Adipocyte (in vitro differentiated cells): ENCODE results near the gene KNCN.
A peak's percentile ranks its signal among the peaks of the same experiment; 100 is the strongest.

ENCODE experiments used
- DNase-seq: peaks from one replicate; pipeline ENCODE4 v3.0.0-alpha.2; 2015; ENCODE audit warnings: low read depth
- H3K27me3 ChIP-seq: replicated peaks from 2 replicates; pipeline ENCODE4 v1.7.0; 2013; ENCODE audit warnings: mild to moderate bottlenecking, low read length, moderate library complexity; ENCODE audit not compliant: control insufficient read depth, insufficient read depth
- H3K36me3 ChIP-seq: 2 replicates; pipeline ENCODE4 v1.7.0; 2013; ENCODE audit warnings: low read length, mild to moderate bottlenecking, moderate library complexity; ENCODE audit not compliant: control insufficient read depth, insufficient read depth, severe bottlenecking
- H3K4me1 ChIP-seq: 2 replicates; pipeline ENCODE4 v1.7.0; 2013; ENCODE audit warnings: mild to moderate bottlenecking, low read length, moderate library complexity; ENCODE audit not compliant: control insufficient read depth, insufficient read depth
- H3K4me3 ChIP-seq: 2 replicates; pipeline ENCODE4 v1.7.0; 2013; ENCODE audit warnings: mild to moderate bottlenecking, low read length, moderate library complexity
- H3K9ac ChIP-seq: 2 replicates; pipeline ENCODE4 v1.7.0; 2013; ENCODE audit warnings: mild to moderate bottlenecking, low read length, moderate library complexity
- H3K9me3 ChIP-seq: 2 replicates; pipeline ENCODE4 v1.7.0; 2013; ENCODE audit warnings: mild to moderate bottlenecking, low read length, moderate library complexity; ENCODE audit not compliant: control insufficient read depth

Gene KNCN

DNA sequence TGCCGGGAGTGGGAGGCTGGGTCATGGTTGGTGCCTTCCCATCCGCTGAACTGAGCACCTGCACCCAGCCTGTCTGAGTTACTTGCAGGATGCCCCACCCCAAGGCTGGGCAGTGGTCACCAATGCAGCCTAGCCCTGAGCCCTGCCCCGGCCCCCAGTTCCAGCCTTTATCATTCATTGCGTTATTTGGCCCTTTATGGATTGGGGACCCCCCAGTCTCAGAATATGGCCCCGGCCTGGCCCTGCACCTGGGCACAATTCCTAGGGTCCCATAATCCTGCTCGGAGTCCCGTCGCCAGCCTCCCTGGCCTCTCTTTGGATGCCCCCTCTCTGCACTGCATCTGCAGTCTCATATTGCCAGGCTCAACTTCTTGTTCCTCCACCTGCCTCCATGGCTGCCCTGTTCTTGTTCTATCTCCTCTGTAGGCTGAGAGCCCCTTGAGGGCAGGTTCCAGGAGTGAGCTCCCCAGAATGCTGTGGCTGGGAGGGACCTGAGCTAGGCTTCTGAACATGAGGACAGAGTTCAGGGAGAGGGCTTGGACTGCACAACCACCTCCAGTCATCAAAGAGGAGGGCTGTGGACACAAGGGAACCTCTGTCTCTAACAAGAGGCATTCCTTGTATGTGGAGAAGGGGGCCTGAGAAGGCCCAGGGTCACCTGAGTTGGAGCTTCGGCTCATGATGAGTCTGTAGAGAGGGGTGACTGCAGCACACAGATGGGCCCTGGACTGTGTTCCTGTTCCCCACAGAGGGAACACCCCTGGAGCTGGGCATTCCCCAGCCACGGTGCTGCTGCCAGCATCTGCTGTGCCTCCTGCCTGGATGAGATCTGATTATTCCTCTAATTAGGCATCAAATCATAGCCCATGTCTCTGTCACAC, 1.1 kb upstream of the KNCN start:
- H3K9me3 ChIP-seq = no peaks in the 10 kb centered on the region
- H3K9ac ChIP-seq = no peak overlapping the region
- H3K4me1 ChIP-seq = peaks cover 5% of the 10 kb centered on the region
- no peak overlapping the region for H3K4me3 ChIP-seq
- H3K27me3 ChIP-seq = peaks cover 49% of the 10 kb centered on the region
- no peak for DNase-seq
- H3K36me3 ChIP-seq = peaks cover 1% of the 10 kb centered on the region

- H3K36me3 ChIP-seq = no peaks in the 10 kb centered on the region
- no peaks in the 10 kb centered on the region for H3K4me1 ChIP-seq
- H3K27me3 ChIP-seq = peaks cover 66% of the 10 kb centered on the region
- H3K9ac ChIP-seq = no peak overlapping the region
- no peaks in the 10 kb centered on the region for H3K9me3 ChIP-seq
- DNase-seq = no peak
- no peak overlapping the region for H3K4me3 ChIP-seq
Measured at GRCh38 chr1:46550751-46551231, 656 bp downstream of the KNCN start.

- Histone ChIP-seq H3K27me3 (peaks cover 74% of the 10 kb centered on the region), H3K9me3 (no peaks in the 10 kb centered on the region), H3K36me3 (no peaks in the 10 kb centered on the region), H3K9ac (no peak overlapping the region), H3K4me1 (no peaks in the 10 kb centered on the region), H3K4me3 (no peak overlapping the region)
- DNase-seq = peak; percentile 39
Measured at GRCh38 chr1:46549697-46550681, 1.5 kb downstream of the KNCN start.

DNA sequence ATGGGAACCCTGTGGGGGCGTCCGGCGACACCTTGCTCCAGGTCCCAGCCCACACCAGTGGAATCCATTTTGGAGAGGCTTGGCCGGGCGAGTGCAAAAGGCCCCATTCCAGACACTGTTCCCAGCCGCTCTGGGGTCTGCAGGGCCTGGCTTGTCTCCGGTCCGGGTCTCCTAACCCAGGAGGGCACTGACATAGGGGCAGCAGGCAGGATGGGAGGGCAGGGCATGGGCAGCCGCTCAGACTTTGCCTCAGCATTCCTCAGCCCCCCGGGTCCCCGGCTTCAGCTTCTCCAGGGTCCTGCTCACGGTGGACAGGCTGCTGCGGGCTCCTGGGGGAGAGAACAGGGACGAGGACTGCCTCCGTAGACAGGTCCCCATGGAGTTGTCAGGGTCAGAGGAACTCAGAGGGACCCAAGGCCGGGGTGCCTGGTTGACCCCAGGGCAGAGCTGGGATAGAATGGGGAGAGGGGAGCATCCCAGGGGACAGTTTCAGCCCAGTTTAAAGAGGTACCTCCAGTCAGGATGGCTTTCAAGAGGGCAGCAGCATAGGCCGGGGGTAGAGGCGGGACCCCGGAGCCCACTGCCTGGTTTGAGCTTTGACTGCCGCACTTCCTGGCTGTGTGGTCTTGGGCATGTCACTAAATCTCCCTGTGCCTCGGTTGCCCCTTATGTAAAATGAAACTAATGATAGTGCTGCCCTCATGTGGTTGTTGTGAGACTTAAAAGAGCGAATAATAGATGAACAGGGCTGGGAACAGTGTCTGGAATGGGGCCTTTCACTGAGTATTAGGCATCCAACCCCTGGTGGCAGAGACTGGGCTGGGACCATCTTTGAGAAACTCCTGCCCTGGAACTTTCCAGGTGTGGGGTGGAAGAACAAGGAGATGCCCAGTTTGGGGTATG, 3.7 kb downstream of the KNCN start:
- H3K4me3 ChIP-seq = no peak overlapping the region
- H3K9me3 ChIP-seq = no peaks in the 10 kb centered on the region
- H3K36me3 ChIP-seq = no peaks in the 10 kb centered on the region
- H3K9ac ChIP-seq = no peak overlapping the region
- H3K27me3 ChIP-seq = peaks cover 83% of the 10 kb centered on the region
- peak; percentile 84 for DNase-seq
- H3K4me1 ChIP-seq = no peaks in the 10 kb centered on the region

DNA sequence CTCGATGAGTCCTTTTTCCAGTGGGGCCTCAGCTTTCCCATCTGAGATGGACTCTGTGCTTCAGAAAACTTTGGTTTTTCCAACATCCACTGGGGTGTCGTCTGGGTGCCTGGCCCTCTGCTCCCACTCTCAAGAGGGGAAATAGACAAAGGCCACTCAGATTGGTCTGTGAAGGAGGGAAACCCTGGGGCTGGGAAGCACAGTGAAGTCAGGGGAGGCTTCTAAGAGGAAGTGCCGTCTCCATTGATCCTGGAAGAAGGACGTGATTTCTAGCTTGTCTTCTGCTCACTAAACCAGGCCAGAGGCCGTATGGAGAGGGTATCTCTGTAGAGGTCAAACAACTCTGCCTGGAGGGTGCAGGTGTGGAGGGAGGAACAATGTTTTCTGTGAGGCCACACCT, 5.2 kb downstream of the KNCN start:
- no peaks in the 10 kb centered on the region for H3K9me3 ChIP-seq
- peaks cover 68% of the 10 kb centered on the region for H3K27me3 ChIP-seq

DNA sequence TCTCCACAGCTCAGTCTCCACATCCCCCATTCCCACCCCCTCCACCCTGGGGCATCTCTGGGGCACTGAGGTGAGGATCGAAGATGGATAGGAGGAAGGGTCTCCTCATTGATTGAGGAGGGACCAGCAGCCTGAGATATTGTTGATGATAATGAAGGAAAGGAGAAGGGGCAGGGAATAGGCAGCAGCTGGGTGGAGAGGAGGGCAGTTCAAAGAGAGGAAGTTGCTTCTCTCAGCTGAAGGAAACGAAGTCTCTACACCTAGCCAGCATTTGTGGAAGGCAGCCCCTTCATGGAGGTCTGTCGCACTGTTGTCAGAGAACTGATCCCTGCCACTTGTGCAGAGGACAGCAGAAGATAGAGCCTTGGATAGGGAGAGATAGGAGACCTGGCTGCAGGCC, 5.7 kb downstream of the KNCN start:
- DNase-seq = no peak
- Histone ChIP-seq H3K9me3 (no peaks in the 10 kb centered on the region), H3K4me3 (no peak overlapping the region), H3K4me1 (no peaks in the 10 kb centered on the region), H3K36me3 (no peaks in the 10 kb centered on the region), H3K27me3 (peaks cover 63% of the 10 kb centered on the region), H3K9ac (no peak overlapping the region)

More for the DNA sequence above, 5.2 kb downstream of the KNCN start:
- no peaks in the 10 kb centered on the region for H3K36me3 ChIP-seq
- H3K4me3 ChIP-seq = no peak overlapping the region
- H3K9ac ChIP-seq = no peak overlapping the region
- no peak for DNase-seq
- no peaks in the 10 kb centered on the region for H3K4me1 ChIP-seq

GRCh38 chr1:46544561-46545240, 6.7 kb downstream of the KNCN start:
- H3K4me3 ChIP-seq = no peak overlapping the region
- H3K27me3 ChIP-seq = peaks cover 53% of the 10 kb centered on the region
- no peak overlapping the region for H3K9ac ChIP-seq
- no peaks in the 10 kb centered on the region for H3K36me3 ChIP-seq
- no peaks in the 10 kb centered on the region for H3K9me3 ChIP-seq
- no peaks in the 10 kb centered on the region for H3K4me1 ChIP-seq
- no peak for DNase-seq

DNA sequence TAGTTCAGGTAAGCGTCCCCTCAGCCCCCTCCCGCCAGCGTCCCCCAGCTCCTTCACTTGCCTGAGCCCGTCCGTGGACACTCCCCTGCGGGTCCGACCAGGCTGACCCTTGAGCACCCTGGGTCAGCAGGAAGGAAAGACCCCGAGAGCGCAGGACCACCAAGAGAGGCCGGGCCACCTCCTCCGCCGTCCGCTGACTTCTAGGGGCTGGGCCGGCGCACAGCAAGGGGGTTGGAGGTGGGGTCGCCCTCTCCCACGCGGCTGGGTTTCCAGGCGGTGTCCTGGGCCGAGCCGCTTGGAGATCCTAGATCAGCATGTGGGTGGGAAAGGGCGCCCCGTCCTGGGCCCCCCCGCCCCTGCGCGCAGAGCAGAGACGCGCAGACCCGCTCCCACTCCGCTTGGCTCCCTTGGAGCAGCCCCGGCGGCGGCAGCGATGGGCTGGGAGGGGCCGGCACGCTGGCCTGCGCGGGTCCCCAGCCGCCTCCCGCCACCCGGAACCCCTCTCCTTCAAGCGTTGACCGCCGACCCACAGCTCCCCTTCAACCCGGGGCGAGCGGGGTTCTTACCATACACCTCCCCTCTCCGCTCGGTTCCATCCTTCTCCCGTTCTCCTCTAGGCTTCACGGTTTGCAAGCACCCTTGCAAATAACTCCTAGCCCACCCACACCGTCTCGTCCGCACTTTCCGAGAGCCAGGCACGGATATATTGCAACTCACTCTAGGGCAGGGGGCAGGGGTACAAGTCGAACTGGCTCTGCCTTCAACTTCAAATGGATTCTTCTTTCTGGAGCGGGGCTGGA, 7.5 kb downstream of the KNCN start:
- Histone ChIP-seq H3K9ac (no peak overlapping the region), H3K4me1 (peaks cover 4% of the 10 kb centered on the region), H3K9me3 (no peaks in the 10 kb centered on the region), H3K4me3 (no peak overlapping the region), H3K36me3 (no peaks in the 10 kb centered on the region), H3K27me3 (peaks cover 47% of the 10 kb centered on the region)
- peak; percentile 15 for DNase-seq

GRCh38 chr1:46543382-46543760, 8.1 kb downstream of the KNCN start:
- no peak overlapping the region for H3K4me3 ChIP-seq

More at GRCh38 chr1:46543382-46543760, 8.1 kb downstream of the KNCN start:
- Histone ChIP-seq H3K9ac (no peak overlapping the region), H3K27me3 (peaks cover 47% of the 10 kb centered on the region), H3K36me3 (no peaks in the 10 kb centered on the region), H3K4me1 (peaks cover 4% of the 10 kb centered on the region), H3K9me3 (no peaks in the 10 kb centered on the region)
- no peak for DNase-seq
